ENCODE data around the gene NYAP2. TPM values are rescaled to one million over a fixed set of nuclear protein-coding genes. Genes with fewer than 3 reads are reported as not detected.

Gene NYAP2
- total and polyA plus RNA-seq, 2 of the 4 experiments (the other 2 are of a cell fraction) = not detected

DNA sequence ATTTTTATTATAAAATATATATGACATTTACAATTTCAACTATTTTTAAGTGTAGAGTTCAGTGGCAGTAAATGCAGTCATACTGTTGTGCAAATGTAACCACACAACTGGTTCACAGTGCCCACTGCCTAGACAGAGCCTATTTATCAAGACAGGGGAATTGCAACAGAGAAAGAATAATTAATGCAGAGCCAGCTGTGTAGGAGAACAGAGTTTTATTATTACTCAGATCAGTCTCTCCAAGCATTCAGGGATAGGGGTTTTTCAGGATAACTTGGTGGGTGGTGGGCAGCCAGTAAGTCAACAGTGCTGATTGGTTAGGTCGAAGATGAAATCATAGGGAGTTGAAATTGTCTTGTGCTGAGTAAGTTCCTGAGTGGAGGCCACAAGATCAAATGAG is 200.3 kb downstream of the NYAP2 start:
- no peak overlapping the region for H2BK120ac ChIP-seq (ENCODE audit: low read depth, low read length)
- POLR2A ChIA-PET (ENCODE audit: unreplicated experiment) = no interaction called here
- H3K9me3 ChIP-seq (ENCODE audit: control insufficient read depth, insufficient read depth, low read length) = no peaks in the 10 kb centered on the region
- no peak overlapping the region for H2AK9ac ChIP-seq (replicated peaks; ENCODE audit: low read depth, low read length, poor library complexity)
- no peaks in the 10 kb centered on the region for H4K20me1 ChIP-seq (ENCODE audit: insufficient read depth, low read length)
- H3K27me3 ChIP-seq (ENCODE audit: control insufficient read depth, insufficient read depth, low read length) = no peaks in the 10 kb centered on the region
- no peak overlapping the region for H3K23ac ChIP-seq (ENCODE audit: low read depth, low read length)
- no peak overlapping the region for H3K4ac ChIP-seq (ENCODE audit: low read depth, low read length)
- H3K9me1 ChIP-seq (ENCODE audit: insufficient read depth, low read length) = no peaks in the 10 kb centered on the region
- no peak overlapping the region for H2BK20ac ChIP-seq (ENCODE audit: low read depth, low read length)
- no peaks in the 10 kb centered on the region for H3K36me3 ChIP-seq (ENCODE audit: control insufficient read depth, insufficient read depth, low read length)
- ATAC-seq (ENCODE audit: low read depth) = no peak
- no peak overlapping the region for H3K9ac ChIP-seq (ENCODE audit: low read depth, low read length)
- in situ Hi-C loops (cut with MboI; ENCODE audit: low sequenced_read_pairs) (no loop called here), intact Hi-C loops (cut with micrococcal nuclease) (no loop called here), dilution Hi-C loops (cut with HindIII; ENCODE audit: low sequenced_read_pairs, unreplicated experiment) (no loop called here)
- H3K14ac ChIP-seq (replicated peaks; ENCODE audit: low read depth, low read length) = no peak overlapping the region
- no TSS peak for BruUV-seq (replicated peaks)
- H3K18ac ChIP-seq (ENCODE audit: low read depth, low read length) = no peak overlapping the region
- no peak overlapping the region for H4K8ac ChIP-seq (ENCODE audit: low read depth in 2 of 2, low read length in 2 of 2)
- TF ChIP-seq MXI1 (IDR thresholded peaks at IDR 0.05; ENCODE audit: borderline replicate concordance, low read depth, low read length) = no peak
- H3K56ac ChIP-seq (ENCODE audit: extremely low read depth, insufficient read depth, low read length) = no peak overlapping the region
- no peak overlapping the region for H4K91ac ChIP-seq (ENCODE audit: insufficient read depth, low read depth, low read length)
- WGBS, 2 experiments (ENCODE audit: extremely low coverage in 2 of 2, insufficient read length in 1 of 2) = 20% methylated on average over 1 of the region's 1 CpG; no CpG with 5 or more reads in 1 of the 2 experiments
- no peak overlapping the region for H3K27ac ChIP-seq (ENCODE audit: insufficient read depth, low read length)
- H4K5ac ChIP-seq (ENCODE audit: low read depth, low read length) = no peak overlapping the region
- H2AK5ac ChIP-seq (ENCODE audit: low read depth, low read length) = no peak overlapping the region
- H2AFZ ChIP-seq (replicated peaks; ENCODE audit: low read length, poor library complexity) = no peak overlapping the region
- DNase-seq = no peak
- no peak overlapping the region for H3K4me2 ChIP-seq (ENCODE audit: low read depth, low read length)
- H2BK5ac ChIP-seq (ENCODE audit: low read depth, low read length, poor library complexity, severe bottlenecking) = no peak overlapping the region
- H3K4me3 ChIP-seq (ENCODE audit: insufficient read depth, low read depth, low read length) = no peak overlapping the region
- H3K4me1 ChIP-seq (ENCODE audit: control insufficient read depth, insufficient read depth, low read length) = no peaks in the 10 kb centered on the region
- H3K79me1 ChIP-seq (ENCODE audit: low read depth in 1 of 2, low read length in 2 of 2) = no peaks in the 10 kb centered on the region
- CTCF ChIA-PET = no interaction called here
- H2BK15ac ChIP-seq (ENCODE audit: low read depth, low read length) = no peak overlapping the region
